Left ventricle myocardium inferior (tissue), 1 donor: ENCODE data around the gene FARS2. TPM values are rescaled to one million over a fixed set of nuclear protein-coding genes. Genes with fewer than 3 reads are reported as not detected.
A peak's percentile ranks its signal among the peaks of the same experiment; 100 is the strongest.

Source experiments
- DNase-seq: peaks from one replicate; pipeline ENCODE4 v3.0.0-alpha.2; 2020
- H3K27ac ChIP-seq: fragments of 200-600 bp; replicated peaks from 2 replicates; pipeline ENCODE4 v1.8.0; 2021
- H3K27me3 ChIP-seq: fragments of 200-600 bp; 2 replicates; pipeline ENCODE4 v1.8.0; 2021; ENCODE audit warnings: low read depth
- H3K36me3 ChIP-seq: fragments of 200-600 bp; 2 replicates; pipeline ENCODE4 v1.8.0; 2021
- H3K4me1 ChIP-seq: fragments of 200-600 bp; 2 replicates; pipeline ENCODE4 v1.8.0; 2021
- H3K4me3 ChIP-seq: fragments of 200-600 bp; 2 replicates; pipeline ENCODE4 v1.8.0; 2021; ENCODE audit warnings: mild to moderate bottlenecking, moderate library complexity
- H3K9me3 ChIP-seq: fragments of 200-600 bp; replicated peaks from 2 replicates; pipeline ENCODE4 v1.8.0; 2021
- CTCF ChIP-seq: fragments of 200-600 bp; IDR thresholded peaks from 2 replicates; pipeline ENCODE4 v1.8.0; 2021; ENCODE audit warnings: antibody characterized with exemption, mild to moderate bottlenecking, borderline replicate concordance
- intact Hi-C: fragments of 100-400 bp; cut with micrococcal nuclease; formaldehyde crosslinking; loops from one replicate; pipeline ENCODE4 v1.11.0; 2022
- total RNA-seq: library from RNA; stranded (reverse); fragmentation: NEBNext Ultra II Directional; extraction: Animal tissue kit (Norgen Biotek cat#: 25700); gene quantifications from one replicate; pipeline ENCODE4 v1.2.1, GENCODE V29; 2021
- donor health status: DM: no; HTN: yes; CAD: no; lungs with severe emphysema.

FARS2 gene
- total RNA-seq, 1 donor from 2014 or later = 16.7 TPM

- intact Hi-C loops = no loop called here
- H3K27me3 ChIP-seq = no peaks in the 10 kb centered on the region
- H3K27ac ChIP-seq = peak overlapping the region; percentile 45
- H3K36me3 ChIP-seq = no peaks in the 10 kb centered on the region
- peaks cover 32% of the 10 kb centered on the region for H3K4me1 ChIP-seq
- no peaks in the 10 kb centered on the region for H3K9me3 ChIP-seq
- H3K4me3 ChIP-seq = no peak overlapping the region
- TF ChIP-seq CTCF = no peak
- no peak for DNase-seq
Measured at GRCh38 chr6:5293692-5294091, 32.4 kb downstream of the FARS2 start.

- DNase-seq = no peak
- H3K27ac ChIP-seq = peak overlapping the region; percentile 45
- H3K36me3 ChIP-seq = no peaks in the 10 kb centered on the region
- peaks cover 32% of the 10 kb centered on the region for H3K4me1 ChIP-seq
- H3K9me3 ChIP-seq = no peaks in the 10 kb centered on the region
- H3K4me3 ChIP-seq = no peak overlapping the region
- TF ChIP-seq CTCF = no peak
- intact Hi-C loops = no loop called here
- H3K27me3 ChIP-seq = no peaks in the 10 kb centered on the region
Measured at GRCh38 chr6:5294392-5295211, 33.3 kb downstream of the FARS2 start.

- Histone ChIP-seq H3K4me1 (peaks cover 32% of the 10 kb centered on the region), H3K9me3 (no peaks in the 10 kb centered on the region), H3K27ac (peak overlapping the region; percentile 45), H3K27me3 (no peaks in the 10 kb centered on the region), H3K36me3 (no peaks in the 10 kb centered on the region), H3K4me3 (no peak overlapping the region)
- DNase-seq = no peak
- no peak for TF ChIP-seq CTCF
- intact Hi-C loops = no loop called here
Measured at GRCh38 chr6:5295623-5296022, 34.3 kb downstream of the FARS2 start.

- Histone ChIP-seq H3K27me3 (no peaks in the 10 kb centered on the region), H3K9me3 (no peaks in the 10 kb centered on the region), H3K36me3 (no peaks in the 10 kb centered on the region), H3K4me1 (peaks cover 19% of the 10 kb centered on the region), H3K27ac (no peak overlapping the region), H3K4me3 (no peak overlapping the region)
- DNase-seq = no peak
- no peak for TF ChIP-seq CTCF
- intact Hi-C loops = no loop called here
Measured at GRCh38 chr6:5300206-5300764, 39.0 kb downstream of the FARS2 start.

- no peaks in the 10 kb centered on the region for H3K36me3 ChIP-seq
- H3K27me3 ChIP-seq = no peaks in the 10 kb centered on the region
- H3K27ac ChIP-seq = no peak overlapping the region
- H3K4me1 ChIP-seq = peaks cover 14% of the 10 kb centered on the region
- DNase-seq = no peak
- no peak for TF ChIP-seq CTCF
- intact Hi-C loops = no loop called here
- H3K4me3 ChIP-seq = no peak overlapping the region
- no peaks in the 10 kb centered on the region for H3K9me3 ChIP-seq
Measured at GRCh38 chr6:5302220-5302946, 41.1 kb downstream of the FARS2 start.
